GM21825 (cell line): ENCODE measurements around the gene PLA2G1B.

Experiments
- ATAC-seq: cut with Tn5 transposase; IDR thresholded peaks from one replicate; pipeline ENCODE4 v1.9.1; 2021; ENCODE audit warnings: mild to moderate bottlenecking, moderate library complexity; ENCODE audit not compliant: unreplicated experiment

The PLA2G1B gene

GRCh38 chr12:120327593-120327992 is at the start of gene PLA2G1B:
TSS of gene PLA2G1B (minus strand) at chr12:120327779. CDS start at chr12:120327753, 26 bp downstream.
- no peak for ATAC-seq

- no peak for ATAC-seq
These were observed 49.5 kb upstream of the PLA2G1B start for GRCh38 chr12:120376934-120377572.

- no peak for ATAC-seq
These were observed 48.8 kb upstream of the PLA2G1B start for GRCh38 chr12:120376416-120376815.

GRCh38 chr12:120376009-120376408 is 48.4 kb upstream of the PLA2G1B start:
- ATAC-seq: no peak

- ATAC-seq: no peak
These were observed 46.1 kb upstream of the PLA2G1B start for GRCh38 chr12:120373683-120374082.

GRCh38 chr12:120370343-120371243 is 43.0 kb upstream of the PLA2G1B start:
- no peak for ATAC-seq

GRCh38 chr12:120369603-120370342 is 42.2 kb upstream of the PLA2G1B start:
- ATAC-seq: no peak

GRCh38 chr12:120368789-120369602 is 41.4 kb upstream of the PLA2G1B start, which contains the start of gene MSI1:
TSS of gene MSI1 (minus strand) at chr12:120369164. CDS start at chr12:120369091, 73 bp downstream.
- no peak for ATAC-seq

- no peak for ATAC-seq
These were observed 40.6 kb upstream of the PLA2G1B start for GRCh38 chr12:120367924-120368788.

GRCh38 chr12:120367233-120367923 is 39.8 kb upstream of the PLA2G1B start:
- ATAC-seq: no peak

- ATAC-seq: no peak
These were observed 39.3 kb upstream of the PLA2G1B start for GRCh38 chr12:120366845-120367232.

- ATAC-seq: no peak
These were observed 38.7 kb upstream of the PLA2G1B start for GRCh38 chr12:120366341-120366705.

GRCh38 chr12:120365675-120366340 is 38.2 kb upstream of the PLA2G1B start:
- ATAC-seq: no peak

- ATAC-seq: no peak
These were observed 36.9 kb upstream of the PLA2G1B start for GRCh38 chr12:120364487-120364886.

GRCh38 chr12:120363274-120363855 is 35.8 kb upstream of the PLA2G1B start:
- no peak for ATAC-seq

GRCh38 chr12:120362516-120363273 is 35.1 kb upstream of the PLA2G1B start:
- ATAC-seq: no peak

- no peak for ATAC-seq
These were observed 34.1 kb upstream of the PLA2G1B start for GRCh38 chr12:120361506-120362208.
